CD4-positive, alpha-beta memory T cell (primary cell): ENCODE data around the gene OARD1. TPM values are rescaled to one million over a fixed set of nuclear protein-coding genes. Genes with fewer than 3 reads are reported as not detected.
A peak's percentile ranks its signal among the peaks of the same experiment; 100 is the strongest.

ENCODE experiments used
- CTCF ChIA-PET: fragments of 350-600 bp; sonication (Branson Sonifier 250); formaldehyde crosslinking; loops from one replicate; lab custom pipeline; 2021; ENCODE audit warnings: inconsistent platforms; ENCODE audit not compliant: partially characterized antibody; lab: Charles Lee
- POLR2A ChIA-PET: fragments of 350-600 bp; sonication (Branson Sonifier 250); formaldehyde crosslinking; loops from one replicate; lab custom pipeline; 2021; ENCODE audit not compliant: partially characterized antibody; lab: Charles Lee
- DNase-seq, 5 donors: peaks; one replicate each; pipeline versions ENCODE4 v3.0.0 to v3.0.0-alpha.2; 2020 to 2022; ENCODE audit warnings: mixed read lengths in 1 of 5
- H3K27ac ChIP-seq: one replicate; pipeline ENCODE4 v1.7.0; 2013; ENCODE audit warnings: low read depth, low read length
- H3K27me3 ChIP-seq: 2 replicates; pipeline ENCODE4 v1.7.0; 2013; ENCODE audit warnings: mild to moderate bottlenecking, low read length, moderate library complexity; ENCODE audit not compliant: insufficient read depth
- H3K36me3 ChIP-seq: 2 replicates; pipeline ENCODE4 v1.7.0; 2013; ENCODE audit warnings: mild to moderate bottlenecking, low read length, moderate library complexity; ENCODE audit not compliant: insufficient read depth
- H3K4me1 ChIP-seq: 2 replicates; pipeline ENCODE4 v1.7.0; 2013; ENCODE audit warnings: mild to moderate bottlenecking, low read length, moderate library complexity; ENCODE audit not compliant: insufficient read depth
- H3K4me3 ChIP-seq, 2 donors: one replicate each; pipeline ENCODE4 v1.7.0; 2013; ENCODE audit warnings: low read length in 2 of 2, mild to moderate bottlenecking in 1 of 2
- H3K9me3 ChIP-seq, 2 donors: one replicate each; pipeline ENCODE4 v1.7.0; 2013; ENCODE audit warnings: low read length in 2 of 2, control low read depth in 1 of 2; ENCODE audit not compliant: control insufficient read depth in 1 of 2
- H3K27ac Mint-ChIP-seq, 7 donors: one replicate each; pipeline ENCODE4 v1.8.0; 2020 to 2021; ENCODE audit warnings: mixed read lengths in 7 of 7, mild to moderate bottlenecking in 6 of 7, inconsistent platforms in 3 of 7, moderate library complexity in 3 of 7
- H3K27me3 Mint-ChIP-seq, 2 donors: one replicate each; pipeline ENCODE4 v1.8.0; 2020 to 2021; ENCODE audit warnings: mixed read lengths in 2 of 2
- H3K36me3 Mint-ChIP-seq, 2 donors: one replicate each; pipeline ENCODE4 v1.8.0; 2020 to 2021; ENCODE audit warnings: mixed read lengths in 2 of 2, inconsistent platforms in 1 of 2, mild to moderate bottlenecking in 1 of 2
- H3K4me1 Mint-ChIP-seq, 4 donors: one replicate each; pipeline ENCODE4 v1.8.0; 2020 to 2021; ENCODE audit warnings: mixed read lengths in 4 of 4, mild to moderate bottlenecking in 1 of 4
- H3K4me3 Mint-ChIP-seq, 8 donors: one replicate each; pipeline ENCODE4 v1.8.0; 2020 to 2021; ENCODE audit warnings: mixed read lengths in 8 of 8, mild to moderate bottlenecking in 7 of 8, moderate library complexity in 6 of 8, inconsistent platforms in 3 of 8
- H3K9me3 Mint-ChIP-seq, 8 donors: one replicate each; pipeline ENCODE4 v1.8.0; 2020 to 2021; ENCODE audit warnings: mixed read lengths in 8 of 8, mild to moderate bottlenecking in 5 of 8, inconsistent platforms in 3 of 8, moderate library complexity in 1 of 8
- intact Hi-C: fragments of 100-400 bp; cut with micrococcal nuclease; formaldehyde crosslinking; loops from one replicate; pipeline ENCODE4 v1.15.1; 2023
- polyA plus RNA-seq, 2 donors: library from polyadenylated mRNA; unstranded; fragments of 300-500 nt; fragmentation: Illumina TruSeq; gene quantifications; one replicate each; pipeline ENCODE4 v1.2.3, GENCODE V29; 2021
- total RNA-seq, 2 experiments: library from RNA; stranded (reverse); gene quantifications; one replicate each; pipeline ENCODE4 v1.2.3, GENCODE V29; 2021

Gene OARD1
- total and polyA plus RNA-seq, 4 experiments from 2014 or later: 41.0 to 56.7 (median 54.0) TPM

DNA sequence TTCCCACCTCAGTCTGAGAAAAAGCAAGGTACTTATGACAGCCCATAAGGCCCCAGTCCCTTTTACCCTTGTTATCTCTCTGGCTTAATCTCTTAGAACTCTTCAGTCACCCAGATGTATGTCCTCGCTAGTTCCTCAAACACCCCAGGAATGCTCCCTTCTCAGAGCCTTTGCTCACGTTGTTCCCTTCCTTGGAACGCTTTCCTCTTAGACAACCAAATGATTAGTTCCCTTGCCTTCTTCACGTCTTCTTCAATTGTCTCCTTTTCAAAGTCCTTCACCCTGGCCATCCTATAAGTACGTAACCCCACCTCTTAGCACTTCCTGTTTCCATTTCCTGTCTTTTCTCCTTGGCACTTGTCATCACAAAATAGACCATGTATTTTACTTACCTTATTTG is 20.3 kb downstream of the OARD1 start:
- H3K36me3 ChIP-seq: no peaks in the 10 kb centered on the region
- no peaks in the 10 kb centered on the region for H3K9me3 ChIP-seq
- H3K9me3 Mint-ChIP-seq: no peaks in the 10 kb centered on the region
- no peaks in the 10 kb centered on the region for H3K27me3 ChIP-seq
- ChIA-PET POLR2A (interaction anchor here (1.2 to 1.6 kb wide), 3 partner anchors 11 to 24 kb away, joined by 3 to 5 read pairs (median 4); no protein-coding TSS in a partner anchor), CTCF (interaction anchor here (1.0 kb wide), 1 partner anchor 13 kb away, joined by 3 read pairs; the partner anchor contains the start of gene UNC5CL)
- no peak overlapping the region for H3K4me3 ChIP-seq
- peak overlapping the region in 6 of 7 donors; percentile 29 to 80 (median 58) for H3K27ac Mint-ChIP-seq
- H3K36me3 Mint-ChIP-seq: peaks cover 22 to 25% of the 10 kb centered on the region in 2 donors
- DNase-seq: peak in 1 of 5 donors; percentile 11
- no peaks in the 10 kb centered on the region for H3K27me3 Mint-ChIP-seq
- H3K27ac ChIP-seq: no peak overlapping the region
- intact Hi-C loops: no loop called here
- H3K4me1 Mint-ChIP-seq: peaks cover 10 to 17% (median 13%) of the 10 kb centered on the region in 4 donors
- H3K4me1 ChIP-seq: peaks cover 16% of the 10 kb centered on the region
- H3K4me3 Mint-ChIP-seq: peak overlapping the region in 6 of 8 donors; percentile 1 to 61 (median 30)

DNA sequence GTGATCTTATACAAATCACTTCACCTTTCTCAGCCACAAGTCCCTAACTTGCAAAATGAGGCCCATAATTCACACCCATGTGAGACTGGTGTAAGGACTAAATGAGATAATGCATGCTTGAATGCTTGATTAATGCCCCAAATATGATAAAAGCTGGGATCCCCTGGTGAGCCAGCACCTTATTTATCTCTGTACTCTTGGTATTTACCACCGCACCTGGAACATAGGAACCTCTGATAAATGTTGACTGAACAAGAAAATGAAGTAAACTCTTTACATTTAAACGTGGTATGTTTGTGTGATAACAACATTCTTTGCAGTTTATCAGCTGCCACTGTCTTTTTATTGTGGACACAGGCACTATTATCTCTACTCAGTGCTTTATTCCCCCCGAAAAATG is 21.6 kb downstream of the OARD1 start:
- peaks cover 16% of the 10 kb centered on the region for H3K4me1 ChIP-seq
- H3K36me3 ChIP-seq: no peaks in the 10 kb centered on the region
- peaks cover 14 to 17% of the 10 kb centered on the region in 2 donors for H3K36me3 Mint-ChIP-seq
- CTCF ChIA-PET: interaction anchor here (1.5 to 3.5 kb wide), 2 partner anchors 11 to 22 kb away, joined by 6 to 17 read pairs; partner anchors contain the start of gene UNC5CL
- no peak overlapping the region for H3K4me3 ChIP-seq
- no peaks in the 10 kb centered on the region for H3K27me3 Mint-ChIP-seq
- H3K4me3 Mint-ChIP-seq: no peak overlapping the region
- H3K27me3 ChIP-seq: no peaks in the 10 kb centered on the region
- DNase-seq: no peak
- H3K9me3 Mint-ChIP-seq: no peaks in the 10 kb centered on the region
- peaks cover 10 to 17% (median 13%) of the 10 kb centered on the region in 4 donors for H3K4me1 Mint-ChIP-seq
- H3K9me3 ChIP-seq: no peaks in the 10 kb centered on the region
- POLR2A ChIA-PET: no interaction called here
- no peak overlapping the region for H3K27ac Mint-ChIP-seq
- no peak overlapping the region for H3K27ac ChIP-seq
- intact Hi-C loops: no loop called here

DNA sequence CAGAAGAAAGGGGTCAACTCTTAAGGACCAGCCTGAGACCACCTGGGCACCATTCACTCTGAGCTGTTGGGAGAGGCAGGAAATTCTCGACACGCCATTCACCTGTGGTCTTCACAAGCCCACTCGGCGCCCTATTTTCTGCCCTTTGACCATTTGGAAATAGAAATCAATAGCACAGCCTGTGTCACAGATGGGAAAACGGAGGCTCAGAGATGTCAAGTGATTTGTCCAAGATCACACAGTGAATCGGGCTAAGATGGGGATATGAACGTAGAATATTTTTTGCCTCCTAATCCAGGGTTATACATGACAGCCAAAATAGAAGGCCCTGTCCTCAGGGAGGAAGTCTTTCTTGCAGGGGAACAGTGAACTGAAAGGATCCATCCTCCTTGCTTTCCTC is 22.2 kb downstream of the OARD1 start:
- intact Hi-C loops: no loop called here
- peaks cover 10 to 17% (median 13%) of the 10 kb centered on the region in 4 donors for H3K4me1 Mint-ChIP-seq
- Histone ChIP-seq H3K4me1 (peaks cover 16% of the 10 kb centered on the region), H3K27me3 (no peaks in the 10 kb centered on the region), H3K36me3 (no peaks in the 10 kb centered on the region), H3K9me3 (no peaks in the 10 kb centered on the region), H3K4me3 (no peak overlapping the region), H3K27ac (no peak overlapping the region)
- peak overlapping the region in 1 of 7 donors; percentile 47 for H3K27ac Mint-ChIP-seq
- ChIA-PET CTCF (interaction anchor here (1.1 to 3.5 kb wide), 3 partner anchors 10 to 45 kb away, joined by 3 to 17 read pairs (median 6); partner anchors contain the start of gene UNC5CL), POLR2A (no interaction called here)
- no peak overlapping the region for H3K4me3 Mint-ChIP-seq
- H3K27me3 Mint-ChIP-seq: no peaks in the 10 kb centered on the region
- H3K36me3 Mint-ChIP-seq: peaks cover 12 to 14% of the 10 kb centered on the region in 2 donors
- DNase-seq: no peak
- no peaks in the 10 kb centered on the region for H3K9me3 Mint-ChIP-seq

DNA sequence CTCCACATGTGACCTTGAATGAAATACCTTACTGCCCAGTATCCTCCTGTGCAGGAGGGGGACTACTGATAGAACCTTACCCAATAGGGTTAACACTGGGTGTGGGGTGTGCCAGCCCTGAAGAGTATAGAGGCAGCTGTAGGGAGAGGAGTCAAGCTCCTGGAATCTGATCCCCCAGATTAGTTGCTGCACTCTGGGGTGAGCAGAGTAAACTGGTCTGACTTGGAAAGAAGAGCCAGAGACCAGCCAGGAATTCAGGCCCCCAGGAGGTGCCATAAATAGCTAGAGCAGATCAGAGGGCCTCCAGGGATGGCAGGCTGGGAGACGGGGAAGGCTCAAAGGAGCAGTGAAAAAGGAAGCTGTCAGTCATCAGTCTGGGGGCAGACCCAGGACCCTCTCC is 22.6 kb downstream of the OARD1 start:
- no peak overlapping the region for H3K27ac ChIP-seq
- H3K27me3 ChIP-seq: no peaks in the 10 kb centered on the region
- H3K9me3 ChIP-seq: no peaks in the 10 kb centered on the region
- intact Hi-C loops: no loop called here
- Mint-ChIP-seq H3K27me3 (no peaks in the 10 kb centered on the region), H3K9me3 (no peaks in the 10 kb centered on the region), H3K36me3 (peaks cover 11 to 12% of the 10 kb centered on the region in 2 donors), H3K4me1 (peaks cover 10 to 17% (median 13%) of the 10 kb centered on the region in 4 donors), H3K4me3 (no peak overlapping the region), H3K27ac (peak overlapping the region in 2 of 7 donors; percentile 47 to 77)
- POLR2A ChIA-PET: no interaction called here
- H3K36me3 ChIP-seq: no peaks in the 10 kb centered on the region
- no peak for DNase-seq
- CTCF ChIA-PET: interaction anchor here (0.8 to 3.5 kb wide), 4 partner anchors 10 to 45 kb away, joined by 3 to 17 read pairs (median 5); partner anchors contain the start of gene UNC5CL
- H3K4me3 ChIP-seq: no peak overlapping the region
- peaks cover 16% of the 10 kb centered on the region for H3K4me1 ChIP-seq

DNA sequence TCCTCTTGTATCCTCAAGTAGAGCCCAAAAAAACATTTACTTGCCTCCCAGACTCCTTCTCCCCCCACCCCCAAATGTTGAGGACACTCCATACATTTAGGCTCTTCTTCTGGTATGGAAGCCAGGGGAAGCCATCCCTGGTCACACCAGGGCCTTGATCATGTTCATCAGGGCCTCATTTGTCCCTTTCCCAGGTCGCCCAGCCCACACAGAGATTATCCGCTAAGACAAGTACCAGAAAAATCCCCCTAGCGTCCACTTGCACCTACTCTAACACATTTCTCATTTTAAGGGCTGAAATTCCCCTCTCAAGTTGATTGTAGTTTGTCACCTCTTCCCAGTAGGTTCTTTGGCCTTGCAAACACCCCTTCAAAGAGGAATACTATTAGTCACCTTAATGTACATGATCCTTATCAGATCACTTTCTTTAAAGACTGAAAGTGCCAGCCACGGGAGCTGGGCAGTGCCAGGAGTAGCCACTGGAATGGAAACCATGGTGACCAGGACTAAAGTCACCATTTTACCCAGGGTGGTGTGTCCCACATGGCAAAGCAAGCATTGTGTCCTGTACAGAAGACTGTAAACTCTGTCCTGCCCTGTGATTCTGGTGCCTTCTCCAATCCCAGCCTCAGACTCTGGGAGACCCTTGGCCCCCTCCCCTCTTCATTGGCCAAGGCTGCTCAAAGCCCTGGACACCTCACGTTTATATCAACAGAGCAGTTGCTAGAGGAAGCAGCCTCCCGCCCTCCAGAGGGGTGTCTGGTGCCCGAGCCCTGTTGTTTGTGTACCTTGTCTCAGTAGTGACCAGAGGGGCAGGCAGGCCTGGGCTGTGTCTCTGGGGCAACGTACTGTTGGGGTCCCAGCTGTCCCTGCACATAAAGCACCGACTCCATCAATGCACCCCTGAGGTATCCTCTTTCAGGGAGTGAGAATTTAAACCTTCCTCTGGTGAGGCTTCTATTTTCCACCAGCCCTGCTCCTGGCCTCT is 24.1 kb downstream of the OARD1 start:
- Mint-ChIP-seq H3K36me3 (peaks cover 11 to 12% of the 10 kb centered on the region in 2 donors), H3K27ac (peak overlapping the region in 2 of 7 donors; percentile 70 to 77), H3K4me1 (peaks cover 10 to 17% (median 13%) of the 10 kb centered on the region in 4 donors), H3K4me3 (no peak overlapping the region), H3K27me3 (no peaks in the 10 kb centered on the region), H3K9me3 (no peaks in the 10 kb centered on the region)
- H3K27me3 ChIP-seq: no peaks in the 10 kb centered on the region
- H3K27ac ChIP-seq: no peak overlapping the region
- H3K4me1 ChIP-seq: peaks cover 16% of the 10 kb centered on the region
- H3K4me3 ChIP-seq: no peak overlapping the region
- intact Hi-C loops: no loop called here
- DNase-seq: no peak
- H3K9me3 ChIP-seq: no peaks in the 10 kb centered on the region
- no peaks in the 10 kb centered on the region for H3K36me3 ChIP-seq
- POLR2A ChIA-PET: interaction anchor here (0.6 kb wide), 1 partner anchor 40 kb away, joined by 3 read pairs; no protein-coding TSS in a partner anchor
- CTCF ChIA-PET: interaction anchor here (2.9 to 3.5 kb wide), 2 partner anchors 8 to 11 kb away, joined by 11 to 17 read pairs; partner anchors contain the start of gene UNC5CL

DNA sequence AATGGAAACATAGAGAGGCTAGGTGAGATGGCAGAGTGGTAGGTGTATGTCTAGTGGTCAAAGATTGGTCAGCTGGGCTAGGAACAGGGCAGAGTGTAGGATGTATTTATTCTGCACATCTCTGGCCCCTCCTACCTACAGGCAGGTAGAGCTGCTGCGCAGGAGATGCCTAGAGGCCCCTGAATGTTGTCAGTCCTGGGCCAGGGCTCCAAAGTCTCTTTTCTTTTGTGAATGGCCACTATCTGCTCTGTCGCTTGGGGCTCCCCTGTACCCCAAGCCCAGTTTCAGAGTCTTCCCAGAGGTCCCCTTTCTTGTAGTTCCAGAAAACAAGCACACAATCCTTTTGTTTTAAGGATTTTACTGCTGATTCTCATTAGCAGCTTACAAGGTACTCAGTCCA is 24.9 kb downstream of the OARD1 start:
- intact Hi-C loops: no loop called here
- no peaks in the 10 kb centered on the region for H3K36me3 ChIP-seq
- Mint-ChIP-seq H3K27me3 (no peaks in the 10 kb centered on the region), H3K9me3 (no peaks in the 10 kb centered on the region), H3K36me3 (peaks cover 11 to 14% of the 10 kb centered on the region in 2 donors), H3K4me1 (peaks cover 6 to 10% (median 7%) of the 10 kb centered on the region in 4 donors), H3K27ac (peak overlapping the region in 1 of 7 donors; percentile 42), H3K4me3 (no peak overlapping the region)
- H3K4me1 ChIP-seq: peaks cover 10% of the 10 kb centered on the region
- H3K9me3 ChIP-seq: no peaks in the 10 kb centered on the region
- ChIA-PET POLR2A (interaction anchor here (0.6 kb wide), 1 partner anchor 39 kb away, joined by 3 read pairs; no protein-coding TSS in a partner anchor), CTCF (interaction anchor here (1.2 to 3.5 kb wide), 4 partner anchors 7 to 22 kb away, joined by 4 to 17 read pairs (median 9); partner anchors contain the start of gene UNC5CL)
- H3K4me3 ChIP-seq: no peak overlapping the region
- H3K27ac ChIP-seq: no peak overlapping the region
- no peaks in the 10 kb centered on the region for H3K27me3 ChIP-seq
- no peak for DNase-seq
